ENCODE measurements around the gene ASCL2.

- TF ChIP-seq, protein P1, sequence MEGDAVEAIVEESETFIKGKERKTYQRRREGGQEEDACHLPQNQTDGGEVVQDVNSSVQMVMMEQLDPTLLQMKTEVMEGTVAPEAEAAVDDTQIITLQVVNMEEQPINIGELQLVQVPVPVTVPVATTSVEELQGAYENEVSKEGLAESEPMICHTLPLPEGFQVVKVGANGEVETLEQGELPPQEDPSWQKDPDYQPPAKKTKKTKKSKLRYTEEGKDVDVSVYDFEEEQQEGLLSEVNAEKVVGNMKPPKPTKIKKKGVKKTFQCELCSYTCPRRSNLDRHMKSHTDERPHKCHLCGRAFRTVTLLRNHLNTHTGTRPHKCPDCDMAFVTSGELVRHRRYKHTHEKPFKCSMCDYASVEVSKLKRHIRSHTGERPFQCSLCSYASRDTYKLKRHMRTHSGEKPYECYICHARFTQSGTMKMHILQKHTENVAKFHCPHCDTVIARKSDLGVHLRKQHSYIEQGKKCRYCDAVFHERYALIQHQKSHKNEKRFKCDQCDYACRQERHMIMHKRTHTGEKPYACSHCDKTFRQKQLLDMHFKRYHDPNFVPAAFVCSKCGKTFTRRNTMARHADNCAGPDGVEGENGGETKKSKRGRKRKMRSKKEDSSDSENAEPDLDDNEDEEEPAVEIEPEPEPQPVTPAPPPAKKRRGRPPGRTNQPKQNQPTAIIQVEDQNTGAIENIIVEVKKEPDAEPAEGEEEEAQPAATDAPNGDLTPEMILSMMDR (IDR thresholded peaks at IDR 0.05), result no peak
- no peak for TF ChIP-seq EZH2phosphoT487 (IDR thresholded peaks at IDR 0.05)
- TF ChIP-seq EZH2 (IDR thresholded peaks at IDR 0.05), result no peak
These were observed 29.4 kb upstream of the ASCL2 start for GRCh38 chr11:2299773-2300172.
